Stimulated activated CD4-positive, alpha-beta T cell treated with anti-CD3 and anti-CD28 coated beads, Interleukin-2, amount 100 ng/mL, for 24 hours (primary cell): ENCODE measurements around the gene RSKR.
"Not testable (repeated sequence)": the region's sequence is repeated elsewhere in the genome, so short reads cannot be mapped to it uniquely, and the experiment has no call there.

Source experiments
- DNase-seq, 2 donors: peaks; one replicate each; pipeline ENCODE4 v3.0.0-alpha.2; 2020

Gene RSKR

DNA sequence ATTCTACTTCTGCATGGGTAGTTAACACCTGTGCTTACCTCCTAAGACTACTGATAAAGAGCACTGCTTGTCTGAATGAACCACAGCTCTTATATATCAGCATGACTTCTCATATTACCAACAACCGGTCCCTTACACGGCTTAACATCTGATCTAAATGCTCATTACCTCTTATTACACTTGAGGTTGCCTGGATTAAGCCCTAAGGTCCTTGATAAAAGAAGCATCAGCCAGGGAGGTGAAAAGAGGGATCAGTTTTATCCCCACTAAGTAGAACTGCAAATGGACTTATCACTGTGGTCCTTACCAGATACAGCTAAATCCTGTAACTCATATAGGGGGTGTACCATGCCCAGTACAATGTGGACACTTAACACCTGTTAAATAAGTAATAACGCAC lies 8.2 kb upstream of the RSKR start:
- no peak for DNase-seq

- no peak for DNase-seq
These were observed 6.0 kb upstream of the RSKR start for GRCh38 chr17:28620010-28620409.

GRCh38 chr17:28618464-28618863 lies 4.5 kb upstream of the RSKR start:
- no peak for DNase-seq

DNA sequence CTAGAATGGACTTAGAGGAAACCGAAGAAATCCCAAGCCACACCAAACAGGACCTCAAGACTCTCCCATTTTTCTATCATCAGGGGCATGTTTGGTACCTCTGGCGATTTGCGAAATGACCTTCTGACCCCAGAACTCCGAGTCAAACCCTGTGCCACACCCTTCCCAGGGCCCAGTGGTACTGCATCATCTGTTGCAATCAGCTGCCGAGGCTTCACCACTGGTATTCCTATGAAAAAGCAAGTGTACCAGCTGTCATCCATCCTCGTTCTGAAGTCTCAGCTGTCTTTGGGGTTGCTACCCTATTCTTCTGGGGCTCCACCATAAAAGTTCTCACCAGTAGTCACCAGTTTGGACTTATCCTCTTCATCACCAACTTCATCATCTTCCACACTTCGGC lies 2.3 kb upstream of the RSKR start:
- no peak for DNase-seq

DNA sequence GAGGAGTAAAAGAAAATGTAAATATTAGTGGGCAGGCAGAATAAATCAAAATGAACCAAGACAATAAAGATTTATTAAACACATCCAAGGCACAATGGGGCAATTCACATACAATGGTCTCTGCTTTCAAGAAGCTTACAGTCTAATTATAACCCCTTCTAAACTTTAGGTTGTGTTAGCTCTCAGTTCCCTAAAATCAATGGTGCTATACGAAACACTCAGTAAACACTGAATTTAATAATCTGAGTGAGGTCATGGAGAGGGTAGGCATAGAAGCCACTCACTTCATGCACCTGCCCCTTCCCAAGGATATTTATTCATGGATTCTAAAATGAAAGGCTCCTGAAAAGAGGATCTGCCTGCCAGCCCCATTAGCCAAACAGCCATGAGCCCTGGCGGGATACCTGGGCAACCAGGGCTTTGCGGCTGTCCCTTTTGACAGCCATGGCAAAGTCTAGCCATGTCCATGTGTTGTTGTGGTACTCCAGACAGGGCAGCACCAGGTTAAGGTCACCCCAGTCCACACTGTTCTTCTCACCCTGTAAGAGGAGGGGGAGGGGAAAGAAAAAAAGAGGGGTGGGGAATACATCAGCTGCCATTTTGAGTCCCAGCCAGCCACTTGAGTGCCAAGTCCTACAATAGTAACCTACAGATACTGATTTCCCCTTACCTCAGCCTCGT lies 1.4 kb upstream of the RSKR start:
- DNase-seq = no peak

- peak; percentile 15 to 43 for DNase-seq
These were observed 781 bp downstream of the RSKR start for GRCh38 chr17:28612936-28613872.

DNA sequence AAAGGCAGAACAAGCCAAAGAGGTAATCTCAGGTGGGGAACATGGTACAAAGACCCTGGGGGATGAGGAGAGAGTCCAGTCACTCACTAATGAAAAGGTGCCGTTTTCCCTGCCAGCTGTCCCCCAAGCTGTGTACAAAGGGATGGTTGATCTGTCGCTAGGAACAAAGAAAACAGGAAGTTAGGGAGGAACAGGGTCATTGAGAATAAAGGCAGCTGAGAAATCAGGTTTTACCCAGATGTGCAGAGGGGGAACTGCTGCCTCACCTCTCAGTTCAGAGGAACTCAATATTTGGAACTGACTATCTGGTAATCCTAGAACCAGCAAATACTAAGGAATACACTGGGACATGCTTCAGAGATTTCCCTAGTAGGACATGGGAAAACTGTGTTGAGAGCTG lies 1.5 kb downstream of the RSKR start:
- DNase-seq = no peak

DNA sequence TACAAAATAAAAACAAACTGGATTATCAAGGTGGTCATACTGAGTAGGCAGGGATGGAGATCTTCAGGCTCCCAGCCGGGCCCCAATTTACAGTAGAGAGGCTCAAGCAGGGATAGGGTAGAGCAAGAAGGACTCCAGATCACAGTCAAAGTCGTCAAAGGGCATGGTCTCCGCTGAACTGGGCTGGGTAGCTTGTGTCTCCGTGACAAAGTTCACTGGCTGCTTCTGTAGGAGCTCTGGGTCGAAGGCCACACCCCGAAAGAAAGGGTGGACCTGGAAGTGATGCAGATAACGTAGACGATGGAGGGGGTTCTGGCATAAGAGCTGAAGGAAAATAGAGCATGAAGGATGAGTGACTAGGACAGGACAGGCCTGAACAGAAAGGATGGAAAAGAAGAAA lies 3.6 kb downstream of the RSKR start:
- DNase-seq = no peak

- DNase-seq = not testable (repeated sequence)
These were observed 10.0 kb downstream of the RSKR start for GRCh38 chr17:28604031-28604430.

DNA sequence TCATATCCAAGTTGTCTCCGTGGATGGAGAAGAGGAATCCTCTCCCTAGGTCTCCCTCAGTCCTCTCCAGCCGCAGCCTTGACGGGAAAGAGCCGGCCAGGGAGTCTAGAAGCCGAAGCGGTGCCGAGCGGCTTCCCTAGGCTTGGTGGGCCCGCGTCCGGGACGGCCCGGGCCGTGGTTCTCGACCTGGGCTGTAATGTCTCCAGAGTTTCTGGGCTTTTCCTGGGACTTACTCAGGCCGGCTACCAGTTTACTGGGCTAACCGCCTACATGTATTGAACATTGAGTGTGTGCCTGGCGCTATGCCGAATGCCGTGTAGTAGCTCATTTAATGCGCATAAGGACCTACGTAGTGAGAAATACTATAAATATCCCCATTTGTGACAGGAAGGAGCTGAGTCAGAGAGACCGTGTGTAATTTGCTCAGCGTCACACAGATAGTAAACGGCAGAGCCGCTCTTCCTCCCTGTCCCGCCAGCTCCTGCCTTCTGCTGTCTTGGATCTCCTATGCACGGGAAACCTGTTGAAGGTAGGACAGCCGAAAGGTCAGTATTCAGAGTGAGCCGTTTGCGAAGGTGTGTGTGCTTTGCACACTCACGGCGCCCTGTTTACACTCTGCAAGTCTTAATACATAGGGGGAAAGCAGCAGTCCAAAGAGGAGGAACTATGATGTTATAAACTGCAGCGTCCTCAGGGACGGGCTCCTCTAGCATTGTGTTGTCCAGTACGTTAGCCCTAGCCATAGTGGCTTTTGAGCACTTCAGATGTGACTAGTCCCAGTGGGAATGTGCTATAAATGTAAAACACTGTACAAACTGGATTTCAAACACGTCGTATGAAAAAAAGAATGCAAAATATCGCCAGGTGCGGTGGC lies 14.4 kb downstream of the RSKR start:
- peak; percentile 69 to 72 for DNase-seq

GRCh38 chr17:28598799-28599310 lies 15.1 kb downstream of the RSKR start, which contains the start of gene SPAG5:
Gene SPAG5 (minus strand): TSS chr17:28599025. CDS start chr17:28598946, 79 bp downstream.
- peak; percentile 94 for DNase-seq

DNA sequence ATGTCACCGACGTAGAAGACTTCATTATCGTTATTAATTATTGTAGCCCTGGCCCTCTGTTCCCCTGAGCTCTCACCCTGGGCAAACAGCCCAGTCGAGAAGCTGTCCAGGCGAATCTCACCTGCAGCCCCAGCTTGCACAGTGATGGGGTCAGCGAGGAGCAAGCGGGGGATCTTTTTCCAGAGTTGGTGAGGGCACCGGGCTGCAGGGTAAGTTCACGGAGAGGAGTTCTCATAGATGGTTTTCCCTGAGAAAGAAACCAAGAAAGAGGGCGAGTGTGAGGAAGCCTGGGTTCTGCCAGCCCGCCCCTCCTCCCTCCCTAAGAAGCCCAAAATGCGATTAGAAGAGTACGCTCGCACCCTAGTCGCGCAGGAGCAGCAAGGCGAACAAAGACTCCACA lies 15.6 kb downstream of the RSKR start:
- no peak for DNase-seq

GRCh38 chr17:28597606-28598383 lies 16.2 kb downstream of the RSKR start:
- no peak for DNase-seq

DNA sequence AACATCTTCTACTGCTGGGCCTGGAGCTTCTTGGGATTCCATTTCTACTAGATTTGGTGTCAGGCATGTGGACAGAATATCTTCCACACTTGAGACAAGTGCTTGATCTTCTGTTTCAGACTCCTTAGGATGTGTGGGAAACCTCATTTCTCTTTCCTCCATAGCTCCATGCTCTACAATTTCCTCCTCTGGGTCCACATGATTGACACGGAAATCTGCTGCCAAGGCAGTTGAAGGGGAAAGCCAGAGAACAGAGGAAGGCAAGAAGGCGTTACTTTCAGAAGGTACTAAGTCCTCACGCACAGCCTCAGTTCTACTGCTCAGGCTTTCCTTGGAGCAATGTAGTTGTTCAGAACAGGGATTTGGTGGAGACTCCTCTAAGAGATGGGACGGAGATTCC lies 21.7 kb downstream of the RSKR start:
- DNase-seq = no peak

GRCh38 chr17:28585851-28586250 lies 28.1 kb downstream of the RSKR start:
- DNase-seq = no peak

- no peak for DNase-seq
These were observed 29.6 kb downstream of the RSKR start for GRCh38 chr17:28584434-28584833.

DNA sequence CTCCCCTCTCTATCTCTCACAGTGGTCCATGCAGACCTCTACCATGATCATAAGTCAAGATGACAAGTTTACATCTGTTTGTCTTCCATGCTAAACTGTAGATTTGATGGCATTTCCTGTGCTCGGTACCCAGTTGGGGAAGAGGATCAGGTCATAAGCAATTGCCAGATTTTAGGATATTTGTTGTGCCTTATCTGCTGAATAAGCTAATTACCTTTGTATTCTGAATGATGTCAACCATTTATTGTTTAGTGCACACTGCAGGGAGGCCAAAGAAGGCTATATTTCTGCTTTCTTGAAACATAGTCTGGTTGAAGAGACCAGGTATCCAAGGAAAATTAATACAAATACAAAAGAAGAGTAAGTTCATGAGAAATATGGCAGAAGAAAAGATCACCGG lies 31.5 kb downstream of the RSKR start:
- DNase-seq = no peak

GRCh38 chr17:28580959-28581358 lies 33.0 kb downstream of the RSKR start:
- no peak for DNase-seq

GRCh38 chr17:28579526-28579925 lies 34.5 kb downstream of the RSKR start:
- DNase-seq = peak in 1 of 2 donors; percentile 32

GRCh38 chr17:28578246-28579195 lies 35.5 kb downstream of the RSKR start:
- no peak for DNase-seq

DNA sequence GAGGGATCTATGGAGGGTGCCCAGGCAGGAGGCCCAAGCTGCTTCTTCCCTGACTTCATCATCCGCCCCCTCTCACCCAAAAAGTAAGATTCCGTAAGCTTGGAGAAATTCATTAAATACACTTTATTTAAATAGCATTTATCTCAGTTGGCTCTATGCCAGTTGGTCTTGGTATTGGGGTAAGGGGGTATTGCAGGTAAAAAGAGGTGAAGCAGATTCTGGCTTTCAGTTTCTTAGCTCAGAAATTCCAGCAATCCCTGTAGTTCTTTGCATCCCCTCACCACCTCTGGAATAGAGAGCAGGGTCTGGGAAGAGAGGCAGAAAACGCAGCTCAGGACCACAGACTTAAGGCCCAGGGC lies 36.5 kb downstream of the RSKR start:
- no peak for DNase-seq
